HG03045 (cell line): ENCODE results near the gene OTOP1.
A peak's percentile ranks its signal among the peaks of the same experiment; 100 is the strongest.
"Not testable (repeated sequence)": the region's sequence is repeated elsewhere in the genome, so short reads cannot be mapped to it uniquely, and the experiment has no call there.

Experiments
- ATAC-seq: cut with Tn5 transposase; IDR thresholded peaks from one replicate; pipeline ENCODE4 v1.9.1; 2021; ENCODE audit warnings: mild to moderate bottlenecking, moderate library complexity; ENCODE audit not compliant: unreplicated experiment

Gene OTOP1, protein sequence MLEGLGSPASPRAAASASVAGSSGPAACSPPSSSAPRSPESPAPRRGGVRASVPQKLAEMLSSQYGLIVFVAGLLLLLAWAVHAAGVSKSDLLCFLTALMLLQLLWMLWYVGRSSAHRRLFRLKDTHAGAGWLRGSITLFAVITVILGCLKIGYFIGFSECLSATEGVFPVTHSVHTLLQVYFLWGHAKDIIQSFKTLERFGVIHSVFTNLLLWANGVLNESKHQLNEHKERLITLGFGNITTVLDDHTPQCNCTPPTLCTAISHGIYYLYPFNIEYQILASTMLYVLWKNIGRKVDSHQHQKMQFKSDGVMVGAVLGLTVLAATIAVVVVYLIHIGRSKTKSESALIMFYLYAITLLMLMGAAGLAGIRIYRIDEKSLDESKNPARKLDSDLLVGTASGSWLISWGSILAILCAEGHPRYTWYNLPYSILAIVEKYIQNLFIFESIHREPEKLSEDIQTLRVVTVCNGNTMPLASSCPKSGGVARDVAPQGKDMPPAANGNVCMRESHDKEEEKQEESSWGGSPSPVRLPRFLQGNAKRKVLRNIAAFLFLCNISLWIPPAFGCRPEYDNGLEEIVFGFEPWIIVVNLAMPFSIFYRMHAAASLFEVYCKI

GRCh38 chr4:4226606-4227438 lies at the start of gene OTOP1:
OTOP1 (minus strand) TSS chr4:4226929; CDS start chr4:4226864, 65 bp downstream.
- no peak for ATAC-seq

- ATAC-seq = no peak
Measured at GRCh38 chr4:4274226-4274625, 47.5 kb upstream of the OTOP1 start.

DNA sequence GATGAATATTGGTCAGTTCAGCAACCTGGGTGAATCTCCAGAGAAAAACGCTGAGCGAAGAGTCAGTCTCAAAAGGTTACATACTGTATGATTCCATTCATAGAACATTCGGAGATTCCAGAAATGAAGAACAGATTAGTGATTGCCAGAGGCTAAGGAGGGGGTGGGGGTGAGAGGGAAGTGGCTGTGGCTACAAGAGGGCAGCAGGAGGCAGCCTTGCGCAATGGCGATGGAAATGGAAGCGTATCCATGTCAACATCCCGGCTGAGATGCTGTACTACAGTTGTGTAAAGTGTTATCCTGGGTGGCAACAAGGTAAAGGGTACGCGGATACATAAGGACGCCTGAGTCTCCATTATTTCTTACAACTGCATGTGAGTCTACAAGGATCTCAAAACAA lies 45.2 kb upstream of the OTOP1 start:
- no peak for ATAC-seq

DNA sequence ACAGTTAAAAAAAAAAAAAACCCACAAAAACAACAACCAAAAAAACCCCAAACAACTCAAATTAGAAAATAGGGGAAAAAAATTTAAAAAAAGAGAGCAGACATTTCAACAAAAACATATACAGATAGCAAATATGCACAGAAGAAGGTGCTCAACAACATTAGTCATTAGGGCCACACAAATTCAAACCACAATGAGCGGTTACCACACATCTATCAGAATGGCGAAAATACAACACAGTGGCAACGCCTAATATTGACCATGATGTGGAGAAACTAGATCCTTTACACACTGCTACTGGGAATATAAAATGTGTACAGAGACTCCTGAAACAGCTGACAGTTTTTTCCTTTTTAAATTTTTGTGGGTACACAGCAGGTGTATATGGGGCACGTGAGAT lies 43.8 kb upstream of the OTOP1 start:
- ATAC-seq = no peak

DNA sequence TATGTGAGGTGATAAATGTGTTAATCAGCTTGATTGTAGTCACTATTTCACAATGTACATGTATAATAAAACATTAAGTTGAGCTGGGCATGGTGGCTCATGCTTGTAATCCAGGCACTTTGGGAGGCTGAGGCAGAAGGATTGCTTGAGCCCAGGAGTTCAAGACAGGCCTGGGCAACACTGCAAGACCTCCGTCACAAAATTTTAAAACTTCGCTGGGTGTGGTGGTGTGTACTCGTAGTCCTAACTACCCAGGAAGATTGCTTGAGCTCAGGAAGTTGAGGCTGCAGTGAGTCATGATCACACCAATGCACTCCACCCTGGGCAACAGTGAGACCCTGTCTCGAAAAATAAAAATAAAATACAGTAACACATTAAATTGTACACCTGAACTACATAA lies 43.1 kb upstream of the OTOP1 start:
- no peak for ATAC-seq

DNA sequence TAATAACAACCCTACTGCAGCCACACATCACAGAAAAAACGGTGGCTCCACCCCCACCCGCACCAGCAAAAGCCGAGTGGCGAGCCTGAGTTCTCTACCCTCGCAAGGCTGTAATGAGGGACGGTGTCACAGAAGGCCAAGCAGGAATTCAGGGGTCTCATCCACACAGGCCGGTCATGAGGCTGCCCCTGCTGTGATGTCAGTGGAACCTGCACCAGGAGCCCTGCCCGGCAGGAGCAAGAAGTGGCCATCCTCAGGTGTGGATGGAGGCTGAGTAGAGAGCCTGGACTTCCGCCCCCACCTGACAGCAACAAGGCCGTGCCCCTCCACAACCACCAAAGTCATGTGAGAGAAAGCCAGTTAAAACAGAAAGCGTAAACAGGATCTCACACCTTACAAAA lies 42.6 kb upstream of the OTOP1 start:
- no peak for ATAC-seq

DNA sequence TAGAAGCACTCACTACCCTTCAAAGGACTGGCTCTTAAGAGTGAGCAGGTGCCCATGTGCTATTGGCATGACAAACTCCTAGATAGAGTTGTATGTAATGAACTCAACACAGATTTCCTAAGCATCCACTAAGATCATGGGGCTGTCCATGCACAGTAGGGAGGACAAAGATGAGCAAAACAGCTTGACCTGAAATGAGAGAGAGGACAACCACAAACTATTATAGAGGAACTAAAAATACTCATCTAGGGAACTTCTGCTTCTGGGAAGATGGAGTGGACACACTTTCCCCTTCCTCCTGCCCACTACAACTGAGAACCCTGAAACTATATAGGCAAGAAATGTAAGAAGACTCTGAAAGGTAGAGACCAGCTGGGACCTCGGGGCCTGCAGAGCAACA lies 42.0 kb upstream of the OTOP1 start:
- ATAC-seq = no peak

DNA sequence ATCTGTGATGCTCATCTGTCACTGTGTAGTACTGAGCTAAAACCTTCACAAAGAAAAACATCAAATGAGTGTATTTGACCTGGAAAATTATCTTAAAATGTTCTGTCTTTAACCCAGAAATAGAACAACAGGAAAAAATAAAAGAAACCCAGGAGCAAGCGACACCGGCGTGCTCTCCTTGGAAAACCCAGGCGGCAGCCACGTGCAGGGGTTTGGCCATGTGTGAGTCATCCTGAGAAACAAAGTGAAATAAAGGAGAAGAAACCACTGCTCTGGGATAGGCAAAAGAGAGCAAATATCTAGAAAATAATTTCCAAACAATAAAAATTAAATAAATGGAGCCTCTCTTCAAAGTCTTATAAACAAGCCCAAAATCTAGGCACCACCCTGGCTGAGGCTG lies 41.3 kb upstream of the OTOP1 start:
- no peak for ATAC-seq

GRCh38 chr4:4260185-4260751 lies 33.5 kb upstream of the OTOP1 start:
- ATAC-seq = no peak

GRCh38 chr4:4259484-4260100 lies 32.9 kb upstream of the OTOP1 start:
- no peak for ATAC-seq

- not testable (repeated sequence) for ATAC-seq
Measured at GRCh38 chr4:4257705-4258104, 31.0 kb upstream of the OTOP1 start.

- no peak for ATAC-seq
Measured at GRCh38 chr4:4256799-4257198, 30.1 kb upstream of the OTOP1 start.

- ATAC-seq = no peak
Measured at GRCh38 chr4:4254666-4255065, 27.9 kb upstream of the OTOP1 start.

DNA sequence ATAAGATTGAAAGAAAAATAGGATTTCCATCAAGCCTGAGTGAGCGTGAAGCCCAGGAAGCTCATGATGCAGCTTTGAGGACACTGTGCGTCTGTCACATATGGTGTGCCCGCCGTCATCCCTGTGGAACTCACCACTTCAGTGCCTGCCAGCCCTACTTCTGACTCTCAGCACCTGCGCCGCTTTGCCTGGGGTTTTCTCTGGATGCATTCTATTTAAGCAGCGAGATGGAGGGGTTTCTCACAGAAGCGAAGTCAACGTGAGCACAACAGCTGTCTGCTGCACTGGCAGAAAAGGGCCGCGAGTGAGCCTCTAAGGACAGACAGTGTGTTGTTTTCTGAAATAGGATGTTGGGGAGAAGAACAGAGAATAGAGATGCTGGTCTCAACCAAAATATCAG lies 27.5 kb upstream of the OTOP1 start:
- ATAC-seq = no peak

- no peak for ATAC-seq
Measured at GRCh38 chr4:4249866-4250265, 23.1 kb upstream of the OTOP1 start.

DNA sequence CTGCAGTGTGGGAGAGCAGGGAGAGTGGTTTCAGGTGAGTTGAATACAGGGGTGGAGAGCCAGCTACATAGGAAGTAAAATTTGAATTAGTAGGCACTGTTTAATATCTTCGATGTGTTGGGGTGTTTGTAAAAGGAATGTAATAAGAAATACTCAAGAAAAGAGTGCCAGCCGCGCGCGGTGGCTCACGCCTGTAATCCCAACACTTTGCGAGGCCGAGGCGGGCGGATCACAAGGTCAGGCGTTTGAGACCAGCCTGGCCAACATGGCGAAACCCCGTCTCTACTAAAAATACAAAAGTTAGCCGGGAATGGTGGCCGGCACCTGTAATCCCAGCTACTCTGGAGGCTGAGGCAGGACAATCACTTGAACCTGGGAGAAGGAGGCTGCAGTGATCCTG lies 22.6 kb upstream of the OTOP1 start:
- not testable (repeated sequence) for ATAC-seq

- ATAC-seq = no peak
Measured at GRCh38 chr4:4248885-4249203, 22.1 kb upstream of the OTOP1 start.

DNA sequence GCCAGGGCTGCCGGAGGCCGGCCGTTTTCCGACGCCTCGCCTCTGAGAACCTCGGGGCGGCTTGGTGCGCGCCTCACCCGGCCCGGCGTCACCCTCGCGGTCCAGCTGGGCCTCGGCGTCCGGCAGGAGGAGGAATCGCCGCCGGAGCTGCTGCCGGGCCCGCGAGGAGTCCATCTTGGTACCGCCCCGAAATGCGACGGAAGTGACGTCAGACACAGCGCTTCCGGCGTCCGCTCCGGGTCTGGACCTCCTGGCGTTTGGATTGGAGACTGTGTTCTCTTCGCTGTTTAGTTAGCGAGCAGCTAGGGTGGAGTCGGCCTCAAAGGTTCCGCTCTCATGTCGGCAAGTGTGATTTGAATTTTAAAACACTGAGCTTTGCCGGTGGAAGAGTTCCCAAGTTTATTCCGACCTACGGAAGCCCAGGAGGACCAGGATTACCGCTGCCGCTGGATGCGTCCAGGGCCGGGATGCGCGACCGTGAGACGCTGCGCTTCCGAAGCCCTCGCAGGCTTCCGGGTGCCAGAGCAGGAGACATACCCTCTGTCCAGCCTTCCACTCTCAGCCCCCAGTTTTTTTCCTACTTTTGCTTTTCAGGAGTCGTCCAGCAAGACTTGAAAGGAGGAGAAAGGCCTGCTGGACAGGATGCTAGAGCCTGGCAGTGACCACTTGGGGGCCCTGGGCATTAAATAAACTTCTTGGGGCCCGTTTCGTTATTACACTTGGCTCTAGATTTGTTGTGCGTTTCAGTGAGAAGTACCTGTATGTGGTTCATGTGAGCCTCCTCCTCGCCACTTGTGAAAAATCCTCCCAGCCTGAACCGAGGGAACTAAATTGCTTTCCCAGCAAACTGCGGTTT lies 21.5 kb upstream of the OTOP1 start, which contains the start of gene TMEM128:
Gene TMEM128, minus strand, starts transcription at position 195 of the 856 bp plus-strand sequence. Its CDS starts 21 bp downstream, at position 174.
- peak; percentile 96 for ATAC-seq

- peak; percentile 4 for ATAC-seq
Measured at GRCh38 chr4:4247696-4248028, 20.9 kb upstream of the OTOP1 start.

GRCh38 chr4:4245172-4245571 lies 18.4 kb upstream of the OTOP1 start:
- no peak for ATAC-seq
